Measurements from ENCODE around the gene WNT3.
A peak's percentile ranks its signal among the peaks of the same experiment; 100 is the strongest.

The WNT3 gene

DNA sequence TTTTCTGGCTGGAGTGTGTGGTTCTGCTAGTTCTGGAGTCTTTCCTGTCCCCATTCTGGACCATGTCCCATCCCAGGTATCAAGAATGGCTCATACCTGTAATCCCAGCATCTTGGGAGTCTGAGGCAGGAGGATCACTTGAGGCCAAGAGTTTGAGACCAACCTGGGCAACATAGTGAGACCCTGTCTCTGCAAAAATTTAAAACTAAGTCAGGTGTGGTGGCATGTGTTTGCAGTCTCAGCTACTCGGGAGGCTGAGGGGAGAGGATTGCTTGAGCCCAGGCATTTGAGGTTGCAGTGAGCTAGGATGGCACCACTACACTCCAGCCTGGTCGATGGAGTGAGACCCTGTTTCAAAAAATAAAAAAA is 15.3 kb upstream of the WNT3 start:
- DNase-seq, result no peak

DNA sequence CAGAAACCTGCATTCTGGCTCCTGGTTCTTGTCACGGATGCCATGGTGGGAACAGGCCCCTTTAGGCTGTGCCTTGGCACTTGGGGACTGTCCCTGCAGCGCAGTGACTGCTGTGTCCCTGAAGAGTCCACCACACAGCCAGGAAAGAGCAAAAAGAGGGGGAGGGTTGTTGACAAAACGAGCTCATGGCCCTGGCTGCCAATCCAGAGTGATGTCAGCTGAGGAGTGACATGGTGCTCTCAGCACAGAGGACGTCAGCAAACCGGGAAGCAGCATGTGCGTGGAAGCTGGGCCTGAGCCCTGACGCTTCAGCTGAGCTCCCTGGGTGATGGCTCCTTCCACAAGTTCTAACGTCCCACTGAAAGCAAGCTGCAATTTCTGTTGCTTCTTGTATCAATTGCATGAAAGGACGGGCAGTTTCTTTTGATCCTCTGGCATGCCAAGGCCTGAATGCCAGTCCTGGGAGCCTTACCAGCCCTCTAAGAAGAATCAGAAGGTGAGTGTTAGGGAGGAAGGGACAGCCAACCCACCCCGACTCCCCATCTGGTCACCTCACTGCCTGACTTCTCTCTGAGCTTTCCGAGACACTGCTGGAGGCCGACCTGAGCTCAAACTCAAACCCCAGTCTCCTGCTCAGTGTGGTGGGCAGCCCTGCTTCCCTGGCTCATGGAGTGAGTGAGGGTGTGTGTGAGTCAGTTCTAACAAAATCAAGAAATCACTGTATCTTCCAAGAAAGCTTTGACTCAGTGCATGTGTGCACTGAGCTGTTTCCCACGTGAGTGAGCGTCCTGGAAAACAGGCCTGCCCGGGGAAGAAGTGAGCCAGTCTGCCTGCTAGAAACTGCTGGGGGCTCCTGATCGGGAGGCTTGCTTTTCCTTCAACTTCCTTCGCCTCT is 14.7 kb upstream of the WNT3 start:
- DNase-seq, result no peak

DNA sequence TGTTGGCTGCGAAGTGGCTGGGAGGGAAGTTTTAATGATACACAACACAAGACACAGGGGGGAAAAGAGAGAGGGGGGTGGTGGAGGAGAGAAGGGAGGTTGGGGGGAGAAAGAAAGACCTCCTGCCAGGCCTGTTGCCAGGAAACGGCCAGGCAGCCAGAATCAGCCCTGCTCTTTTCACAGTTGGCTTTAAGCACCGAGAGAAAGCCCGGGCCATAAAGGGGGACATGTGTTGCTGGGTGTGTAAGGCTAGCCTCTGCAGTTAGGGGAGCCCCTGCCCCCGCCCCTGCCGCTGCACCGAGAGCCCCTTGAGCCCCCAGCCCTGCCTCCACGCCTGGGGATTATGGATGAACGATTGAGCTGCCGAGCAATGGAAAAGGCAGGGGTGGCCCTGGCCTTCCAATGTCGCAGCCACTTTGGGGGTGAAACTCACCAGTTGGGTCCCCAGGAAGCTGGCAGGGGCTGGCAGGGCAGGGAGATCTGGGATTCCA is 13.9 kb upstream of the WNT3 start:
- DNase-seq, result no peak

DNA sequence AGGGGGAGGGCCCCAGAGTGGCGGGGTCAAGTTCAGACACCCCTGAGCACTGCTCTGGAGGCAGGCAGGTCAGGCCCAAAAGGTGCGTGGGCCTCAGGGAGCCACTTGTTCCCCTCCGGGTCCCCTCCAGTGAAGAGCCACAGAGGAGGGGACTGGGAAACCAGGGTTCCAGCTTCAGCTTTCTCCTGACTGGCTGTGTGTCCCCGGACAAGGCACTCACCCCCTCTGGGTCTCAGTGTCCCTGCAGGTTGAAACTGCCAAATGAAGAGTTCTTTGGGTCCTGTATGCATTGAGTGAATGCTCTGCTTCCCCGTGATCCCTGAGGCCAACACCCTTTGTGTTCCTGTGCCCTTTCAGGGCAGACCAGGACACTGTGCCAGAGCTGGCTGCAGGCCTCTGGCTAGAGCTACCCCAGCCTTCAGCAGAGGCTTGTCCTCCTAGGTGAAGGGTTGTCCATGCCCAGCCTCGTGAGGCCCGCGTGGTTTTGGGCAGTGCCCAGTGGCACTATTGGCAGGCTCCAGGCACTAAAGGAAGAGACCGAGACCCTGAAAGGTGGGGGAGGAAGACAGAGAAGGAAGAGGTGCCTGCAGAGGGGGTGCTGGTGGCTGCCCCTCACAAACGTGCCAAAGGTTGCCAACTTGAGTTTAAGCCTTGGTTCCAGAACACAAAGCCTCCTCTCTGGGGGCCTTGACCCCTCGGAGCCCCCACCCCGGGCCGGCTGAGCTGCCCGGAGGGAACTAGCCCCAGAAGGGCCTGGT is 13.3 kb upstream of the WNT3 start:
- no peak for DNase-seq

DNA sequence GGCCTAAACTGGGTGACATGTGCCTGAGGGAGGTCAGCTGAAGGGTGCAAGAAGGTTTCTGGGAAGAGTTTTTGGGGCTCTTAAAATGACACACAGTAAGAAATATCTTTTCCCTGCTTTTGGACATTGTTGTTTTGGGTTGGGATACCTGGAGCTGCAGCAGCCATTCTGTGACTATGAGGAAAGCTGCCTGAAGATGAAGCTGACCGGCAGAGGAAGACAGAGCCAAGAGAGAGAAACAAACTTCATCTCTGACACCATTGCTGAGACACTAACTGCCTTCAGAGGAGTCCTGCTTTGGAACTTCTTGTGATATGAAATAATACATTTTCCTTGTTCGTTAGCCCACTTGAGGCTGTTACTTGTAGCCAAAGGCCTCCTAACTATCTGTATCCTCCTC is 8.8 kb upstream of the WNT3 start:
- DNase-seq, result no peak

DNA sequence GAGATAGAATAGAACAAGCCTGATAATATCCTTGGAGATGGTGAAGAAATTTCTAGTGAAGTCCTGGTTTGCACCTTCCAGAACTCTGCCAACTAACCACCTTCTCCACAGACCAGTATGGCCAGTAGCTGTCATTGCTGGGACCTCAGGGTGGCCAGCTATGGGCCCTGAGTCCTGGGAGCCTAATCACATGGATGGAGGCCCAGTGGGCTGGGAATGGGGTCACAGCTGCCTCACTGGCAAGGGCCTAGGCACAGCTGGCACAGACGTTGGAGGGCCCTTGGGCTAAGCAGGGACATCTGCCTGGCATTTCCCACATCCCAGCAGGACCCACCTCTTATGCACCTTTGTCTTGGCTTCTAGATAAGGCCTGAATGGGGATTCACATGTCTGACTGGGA is 7.6 kb upstream of the WNT3 start:
- no peak for DNase-seq

DNA sequence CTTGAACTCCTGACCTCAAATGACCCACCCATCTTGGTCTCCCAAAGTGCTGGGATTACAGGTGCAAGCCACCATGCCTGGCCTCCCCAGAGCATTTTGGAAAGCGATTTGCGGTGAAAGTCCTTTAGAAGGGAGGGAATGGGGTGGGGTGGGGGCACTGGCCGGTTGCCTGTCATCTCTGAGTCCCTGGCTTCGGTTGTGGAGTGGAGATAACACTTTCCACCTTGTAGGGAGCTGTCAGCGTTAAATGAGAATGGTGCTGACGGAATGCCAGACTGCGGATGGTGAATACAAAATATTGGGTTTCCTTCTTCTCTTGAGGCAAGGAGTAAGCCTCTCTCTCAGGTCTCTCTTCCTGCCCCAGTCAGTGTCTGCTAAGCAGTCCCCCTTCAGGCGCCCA is 5.2 kb upstream of the WNT3 start:
- no peak for DNase-seq

DNA sequence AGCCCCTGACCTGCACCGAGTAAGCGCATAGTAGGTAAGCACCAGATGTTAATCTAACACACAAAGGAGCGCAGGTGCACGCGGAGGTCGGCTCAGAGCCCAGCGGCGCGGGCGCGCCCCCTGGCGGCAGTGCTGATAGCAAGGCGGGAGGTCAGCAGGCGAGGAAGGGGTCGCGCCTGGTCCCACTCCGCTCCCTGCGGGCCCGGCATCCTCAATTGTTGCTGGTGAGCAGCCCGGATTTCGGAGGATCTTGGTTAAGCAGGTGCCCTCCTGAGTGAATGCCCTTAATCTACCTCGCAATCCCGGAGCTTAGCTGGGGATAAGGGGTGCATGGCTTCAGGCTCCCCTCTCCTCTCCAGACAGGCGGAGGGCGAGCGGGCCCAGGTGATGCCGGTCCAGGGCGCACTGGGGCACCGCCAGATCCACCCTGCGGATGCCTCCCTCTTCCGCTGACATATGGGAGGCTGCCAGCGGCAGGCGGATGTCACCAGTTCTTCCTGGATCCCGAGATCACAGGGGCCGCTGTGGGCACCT is 4.0 kb upstream of the WNT3 start:
- DNase-seq, result peak; percentile 60

DNA sequence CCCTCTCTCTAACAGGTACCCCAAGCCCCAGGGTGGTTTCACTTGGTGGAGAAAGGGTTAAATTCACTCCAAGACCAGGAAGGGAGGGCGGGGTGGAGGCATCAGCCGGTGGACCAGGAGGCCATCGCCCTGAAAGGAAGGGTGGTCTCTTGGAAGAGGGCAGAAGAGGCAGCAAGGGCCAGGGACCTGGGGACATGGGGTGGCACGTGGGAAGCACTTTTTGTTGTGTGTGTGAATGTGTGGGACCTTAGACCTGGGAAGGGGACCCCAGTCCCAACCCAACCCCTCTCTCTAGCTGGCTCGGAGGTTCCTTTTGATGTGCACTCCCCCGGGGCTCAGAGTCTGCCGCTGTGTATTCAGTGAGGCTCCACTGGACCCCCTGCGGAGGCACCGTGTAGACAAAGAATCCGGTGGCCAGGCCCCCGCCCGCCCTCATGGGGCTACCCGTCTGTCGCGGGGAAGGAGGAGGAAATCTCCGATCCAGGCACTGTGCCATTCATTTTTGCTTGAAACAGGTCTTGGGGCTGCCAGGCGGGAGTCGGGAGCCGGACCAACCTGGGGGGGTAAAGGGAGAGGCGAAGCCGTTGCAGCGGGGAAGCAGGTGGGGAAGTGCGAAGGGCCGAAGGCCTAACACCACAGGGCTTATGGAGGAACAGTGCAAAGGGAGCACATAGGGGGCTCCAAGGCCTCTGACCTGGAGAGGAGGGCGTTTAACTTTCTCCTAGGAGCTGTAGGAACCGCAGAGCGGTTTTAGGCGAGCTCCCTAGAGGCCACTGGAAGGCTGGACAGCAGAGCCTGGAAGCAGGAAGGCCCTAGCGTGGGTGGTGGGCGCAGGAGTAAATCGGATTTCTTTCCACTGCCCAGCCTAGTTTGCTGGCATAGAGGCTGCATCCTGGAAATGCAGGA is 3.2 kb upstream of the WNT3 start:
- no peak for DNase-seq

DNA sequence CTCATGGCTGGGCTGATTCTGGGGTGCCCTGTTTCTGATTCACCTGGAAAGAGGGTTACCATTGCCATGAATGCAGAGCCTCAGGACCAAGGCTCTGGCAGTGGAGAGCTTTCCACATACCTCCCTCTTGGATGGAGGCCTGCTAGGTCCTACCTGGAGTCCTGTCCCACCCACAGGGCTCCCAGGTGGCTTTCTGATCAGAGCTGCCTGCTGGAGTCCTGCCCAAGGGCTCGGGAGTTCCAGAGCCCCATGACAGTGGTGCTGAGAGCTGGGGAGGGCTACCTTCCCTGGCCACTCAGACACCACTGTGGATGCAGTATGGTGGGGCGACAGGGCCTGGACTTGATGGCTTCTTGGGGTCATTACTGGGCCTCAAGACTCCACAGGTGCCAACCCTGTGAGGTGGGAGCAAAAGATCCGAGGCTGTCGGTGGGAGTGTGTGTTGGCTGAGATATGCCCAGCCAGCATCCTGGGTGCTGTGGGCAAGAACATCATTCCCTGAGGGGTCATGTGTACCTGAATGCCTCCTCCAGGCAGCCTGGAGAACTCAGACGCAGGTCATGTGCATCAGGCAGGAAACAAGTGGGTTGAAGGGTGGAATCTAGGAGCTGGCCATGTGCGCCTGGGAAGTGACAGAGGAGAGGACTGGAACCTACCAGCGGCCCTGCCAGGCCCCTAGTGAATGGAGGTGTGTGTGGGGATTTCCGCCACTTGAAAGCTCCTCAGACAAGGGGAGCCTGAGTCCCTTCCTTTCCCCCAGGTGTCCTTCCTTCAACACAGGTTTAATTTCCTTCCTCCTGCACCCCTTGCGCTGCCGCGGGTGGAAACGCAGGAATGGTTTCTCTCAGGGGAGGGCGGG is 2.3 kb upstream of the WNT3 start:
- DNase-seq, result no peak

DNA sequence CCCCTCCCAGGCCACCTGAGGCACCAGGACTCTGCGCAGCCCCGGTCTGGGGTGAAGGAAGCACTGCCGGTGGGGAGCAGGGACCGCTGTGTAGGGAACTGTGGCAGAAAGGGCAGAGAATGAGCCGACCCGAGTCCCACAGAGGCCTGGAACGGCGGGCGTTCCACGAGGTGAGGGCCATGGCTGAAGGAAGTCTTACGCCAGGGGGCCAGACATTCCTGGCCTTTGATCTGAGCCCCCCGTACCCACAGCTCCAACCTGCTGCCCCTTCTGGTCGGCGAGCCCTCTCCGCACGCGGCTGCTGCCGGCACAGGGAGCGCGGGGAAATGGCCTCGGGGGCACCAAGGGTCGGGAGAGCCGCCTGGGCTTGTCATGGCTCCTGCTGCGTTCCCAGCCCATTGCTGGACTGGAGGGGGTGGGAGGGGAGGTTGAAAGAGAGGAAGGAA is 1.4 kb upstream of the WNT3 start:
- DNase-seq, result no peak

DNA sequence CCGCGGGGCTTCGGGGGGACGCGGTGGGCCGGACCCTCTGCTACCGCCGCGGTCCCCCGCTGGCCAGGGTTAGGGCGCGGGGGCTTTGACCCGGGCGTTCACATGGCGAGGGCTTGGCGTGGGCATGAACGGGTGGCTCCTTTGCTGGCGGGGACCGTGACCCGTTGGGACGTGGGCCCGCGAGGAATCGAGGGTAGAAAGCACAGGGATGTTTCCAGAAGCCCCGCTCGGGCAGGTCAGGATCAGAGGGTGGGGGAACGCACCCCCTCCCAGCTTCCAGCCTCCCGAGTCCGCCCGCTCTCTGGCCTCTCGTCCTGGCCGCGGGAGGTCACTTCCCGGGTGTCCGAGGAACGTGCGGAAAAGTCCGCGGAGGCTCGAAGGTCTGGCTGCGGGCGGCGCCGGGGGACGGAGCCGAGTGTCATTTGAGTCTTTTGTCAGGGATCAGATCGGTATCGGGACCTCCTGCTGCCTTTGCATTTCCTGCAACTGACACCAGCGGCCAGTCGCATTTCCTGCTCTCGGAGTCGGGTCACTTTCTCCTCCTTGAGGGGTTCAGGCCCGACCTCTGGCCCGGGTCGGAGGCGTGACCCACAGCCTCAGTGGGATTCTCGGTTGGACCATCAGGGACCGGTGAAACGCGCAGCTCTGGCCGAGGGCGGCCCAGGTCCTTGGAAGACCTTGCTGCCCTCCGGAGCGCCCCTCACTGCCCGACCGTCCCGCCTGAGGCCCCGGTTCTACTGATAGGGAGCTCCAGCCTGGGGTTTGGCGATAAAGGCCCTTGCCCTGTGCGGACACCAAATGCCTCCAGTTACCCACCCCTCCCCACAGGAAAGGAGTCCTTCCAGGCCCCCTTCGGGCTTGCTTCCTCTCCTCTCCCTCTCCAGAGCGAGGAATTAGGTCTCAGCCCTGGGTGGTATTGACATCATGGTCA is 702 bp upstream of the WNT3 start:
- DNase-seq, result peak; percentile 13

DNA sequence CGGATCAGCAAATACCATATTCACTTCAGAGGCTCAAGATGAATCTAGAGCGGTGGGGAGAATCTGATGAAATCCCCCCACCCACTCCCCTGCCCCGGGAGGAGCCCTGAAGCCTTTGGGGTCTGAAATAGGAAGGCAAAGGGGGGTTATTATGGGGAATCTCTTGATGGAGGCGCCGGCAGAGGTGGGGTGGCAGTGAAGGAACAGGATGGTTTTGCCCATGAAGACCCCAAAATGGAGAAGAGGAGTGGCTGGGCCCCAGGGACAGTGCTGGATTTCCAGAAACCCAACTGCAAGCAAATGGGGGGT is 637 bp downstream of the WNT3 start:
- DNase-seq, result no peak

DNA sequence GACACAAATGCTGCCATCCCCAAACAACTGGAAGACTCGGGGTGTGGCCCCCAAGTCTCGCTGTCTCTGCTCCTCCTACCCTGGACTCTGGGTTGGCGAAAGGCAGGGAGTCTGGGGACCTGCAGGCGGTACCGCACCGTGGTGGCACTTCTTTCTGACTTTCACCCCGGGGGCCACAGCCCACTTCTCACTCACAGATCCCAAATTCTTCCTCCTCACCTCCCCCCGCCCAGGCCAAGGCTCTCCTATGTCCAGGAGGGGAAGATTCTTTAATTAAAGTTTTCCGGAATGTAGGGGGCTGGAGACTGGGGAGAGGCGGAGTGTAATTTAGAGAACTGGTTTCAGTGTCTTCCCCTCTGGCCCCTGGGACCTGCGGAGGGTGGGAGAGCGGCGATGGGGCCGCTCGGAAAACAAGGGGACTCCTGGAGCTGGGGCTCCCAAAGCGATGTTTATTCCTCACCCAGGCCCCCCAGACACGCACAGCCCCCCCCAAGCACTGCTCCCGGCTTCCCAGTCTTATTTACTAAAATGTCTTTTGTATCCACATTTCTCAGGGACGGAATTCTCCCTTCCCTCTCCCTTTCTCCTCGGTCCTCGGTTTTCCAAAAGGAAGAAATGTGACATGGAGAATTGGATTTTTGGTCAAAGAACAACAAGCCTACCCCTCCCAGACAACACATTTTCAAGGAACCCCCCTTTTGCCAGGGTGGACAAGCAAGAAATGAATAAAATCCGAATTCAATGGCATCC is 1.2 kb downstream of the WNT3 start:
- DNase-seq, result no peak

DNA sequence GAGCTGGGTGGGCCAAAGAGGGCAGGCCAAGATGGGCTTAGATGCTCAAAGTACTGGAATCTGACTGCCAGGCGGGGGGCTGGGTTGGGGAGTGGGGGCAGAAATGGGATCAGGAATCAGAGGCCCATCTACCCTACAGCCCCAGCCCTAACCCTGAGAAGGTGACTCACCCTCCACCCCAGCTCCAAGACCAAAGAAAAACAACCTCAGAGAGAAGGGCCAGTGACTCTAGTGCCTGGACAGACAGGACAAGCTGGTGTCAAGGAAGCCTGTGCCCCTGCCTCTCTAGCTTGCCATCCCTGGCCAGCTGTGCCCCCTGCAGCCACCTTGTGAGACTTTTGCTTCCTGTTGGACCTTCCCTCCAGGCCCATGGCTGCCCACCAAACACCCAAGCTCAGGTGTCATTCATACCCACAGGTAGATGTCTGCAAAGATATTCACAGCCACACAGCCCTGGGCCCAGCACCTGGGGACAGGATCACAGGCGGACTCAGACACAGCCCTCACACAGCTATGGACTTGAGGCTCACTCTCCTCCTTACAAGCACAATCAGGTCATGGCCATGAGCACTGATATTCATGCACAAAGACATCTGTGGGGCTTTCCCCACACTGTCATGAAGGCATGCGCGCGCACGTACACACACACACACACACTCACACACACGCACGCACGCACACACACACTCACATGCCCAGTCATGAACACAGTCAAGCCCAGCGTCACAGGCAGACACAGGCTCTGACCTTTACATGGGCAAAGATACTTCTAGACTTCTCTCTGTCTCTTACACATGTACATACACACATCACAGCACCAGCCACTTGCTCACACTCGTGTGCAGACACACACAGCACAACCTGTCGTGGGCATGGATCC is 2.8 kb downstream of the WNT3 start:
- DNase-seq, result no peak

DNA sequence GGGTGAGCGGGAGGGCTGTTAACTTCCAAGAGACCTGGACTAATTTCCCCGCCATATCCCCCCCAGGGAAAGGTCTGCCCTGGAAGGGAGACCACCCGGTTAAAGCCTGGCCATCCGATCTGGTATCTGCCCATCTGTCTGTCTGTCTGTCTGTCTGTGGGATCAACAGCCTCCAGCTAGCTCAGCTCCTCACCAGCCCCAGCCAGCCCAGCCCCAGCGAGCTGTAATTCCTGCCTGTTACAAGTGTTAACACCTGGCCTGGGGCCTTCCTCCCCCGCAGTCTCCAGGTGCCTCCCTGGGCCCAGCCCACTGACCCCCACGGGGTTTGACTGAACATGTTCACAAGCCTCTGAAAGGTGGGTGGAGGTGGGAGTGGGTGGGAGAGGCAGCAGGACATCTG is 4.0 kb downstream of the WNT3 start:
- DNase-seq, result no peak

DNA sequence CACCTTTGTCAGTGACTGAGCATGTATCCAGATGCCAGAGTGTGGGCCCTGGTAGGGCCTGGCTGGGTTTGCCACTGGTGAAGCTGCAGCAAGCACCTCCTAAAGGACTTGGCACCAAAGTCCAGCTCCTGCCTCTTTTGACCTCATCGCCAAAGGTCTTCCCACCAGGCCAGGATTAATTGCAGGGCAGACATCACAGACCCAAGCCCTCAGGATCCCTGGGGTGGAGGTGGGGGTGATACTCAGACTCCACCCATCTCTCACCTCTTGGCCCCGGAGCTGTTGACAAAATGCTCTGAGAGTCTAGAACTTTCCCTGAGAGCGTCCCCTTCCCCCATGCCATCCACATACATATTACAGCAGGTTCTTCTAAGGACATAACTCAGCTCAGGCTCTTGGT is 4.6 kb downstream of the WNT3 start:
- DNase-seq, result no peak

DNA sequence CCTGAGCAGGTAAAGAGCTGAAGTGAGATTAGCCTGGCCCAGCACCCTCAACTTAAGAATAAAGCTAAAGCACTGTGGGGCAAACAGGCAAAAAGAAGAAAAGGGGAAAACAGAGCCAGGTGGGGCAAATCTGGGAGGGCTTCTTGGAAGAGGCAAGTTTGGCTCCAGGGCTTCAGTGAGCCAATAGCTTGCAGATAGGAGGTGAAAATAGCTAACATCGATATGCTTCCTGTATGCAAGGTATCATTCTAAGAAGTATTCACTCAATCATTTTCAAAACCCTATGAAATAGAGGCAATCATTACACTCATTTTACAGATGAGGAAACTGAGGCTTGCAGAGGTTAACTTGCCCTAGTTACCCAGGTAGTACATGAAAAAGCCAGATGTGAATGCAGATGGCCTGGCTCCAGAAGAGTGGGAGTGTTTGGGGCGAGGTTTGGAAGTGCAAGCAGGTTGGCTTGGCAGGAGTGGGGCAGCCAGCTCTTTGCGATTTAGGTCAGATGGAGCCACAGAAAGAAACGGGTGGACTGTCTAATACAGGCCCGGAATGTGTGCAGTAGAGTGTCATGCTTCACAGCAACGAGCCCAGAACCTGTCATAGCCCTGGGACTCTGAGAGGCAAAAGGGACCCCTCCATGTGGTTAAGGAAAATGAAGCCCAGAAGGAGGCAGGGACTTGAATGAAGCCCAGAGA is 5.7 kb downstream of the WNT3 start:
- no peak for DNase-seq
